Type B pancreatic cell (in vitro differentiated cells): Measurements from ENCODE around the gene UGT1A9. TPM values are rescaled to one million over a fixed set of nuclear protein-coding genes. Genes with fewer than 3 reads are reported as not detected.

Experiments used
- DNase-seq: peaks from one replicate; pipeline ENCODE4 v3.0.0; 2021; ENCODE audit warnings: mixed read lengths; ENCODE audit not compliant: unreplicated experiment; ENCODE audit errors: extremely low spot score
- H3K27ac Mint-ChIP-seq: 2 replicates; pipeline ENCODE4 v1.8.0; 2021; ENCODE audit warnings: mild to moderate bottlenecking, mixed read lengths
- H3K27me3 Mint-ChIP-seq: 2 replicates; pipeline ENCODE4 v1.8.0; 2021; ENCODE audit warnings: mixed read lengths
- H3K36me3 Mint-ChIP-seq: 2 replicates; pipeline ENCODE4 v1.8.0; 2021; ENCODE audit warnings: mixed read lengths
- H3K4me1 Mint-ChIP-seq: one replicate; pipeline ENCODE4 v1.8.0; 2021; ENCODE audit warnings: mixed read lengths; ENCODE audit not compliant: unreplicated experiment
- H3K4me3 Mint-ChIP-seq: 2 replicates; pipeline ENCODE4 v1.8.0; 2021; ENCODE audit warnings: mild to moderate bottlenecking, mixed read lengths
- H3K9me3 Mint-ChIP-seq: 2 replicates; pipeline ENCODE4 v1.8.0; 2021; ENCODE audit warnings: mixed read lengths
- CTCF ChIP-seq: fragments of 200-600 bp; sonication (generic); conservative IDR thresholded peaks from 2 replicates; pipeline ENCODE4 v1.5.0; 2021; ENCODE audit warnings: antibody characterized with exemption, mild to moderate bottlenecking
- total RNA-seq: library from RNA; stranded (reverse); gene quantifications from 2 replicates; pipeline ENCODE4 v1.2.1, GENCODE V29; 2021; ENCODE audit warnings: low replicate concordance

Gene UGT1A9
- total RNA-seq, 1 donor from 2014 or later = not detected

GRCh38 chr2:233656443-233656842, 15.3 kb upstream of the UGT1A9 start:
- Mint-ChIP-seq H3K27ac (no peak overlapping the region), H3K4me3 (no peak overlapping the region)

GRCh38 chr2:233658610-233659009, 13.1 kb upstream of the UGT1A9 start:
- H3K27me3 Mint-ChIP-seq = peaks cover 33% of the 10 kb centered on the region
- no peak overlapping the region for H3K4me3 Mint-ChIP-seq
- no peak for DNase-seq
- TF ChIP-seq CTCF = no peak
- no peaks in the 10 kb centered on the region for H3K4me1 Mint-ChIP-seq
- H3K27ac Mint-ChIP-seq = no peak overlapping the region
- no peaks in the 10 kb centered on the region for H3K9me3 Mint-ChIP-seq
- no peaks in the 10 kb centered on the region for H3K36me3 Mint-ChIP-seq

More at GRCh38 chr2:233656443-233656842, 15.3 kb upstream of the UGT1A9 start:
- no peaks in the 10 kb centered on the region for H3K9me3 Mint-ChIP-seq
- H3K4me1 Mint-ChIP-seq = no peaks in the 10 kb centered on the region
- peaks cover 38% of the 10 kb centered on the region for H3K27me3 Mint-ChIP-seq
- TF ChIP-seq CTCF = no peak
- no peak for DNase-seq
- no peaks in the 10 kb centered on the region for H3K36me3 Mint-ChIP-seq

GRCh38 chr2:233663911-233664310, 7.8 kb upstream of the UGT1A9 start:
- no peak overlapping the region for H3K4me3 Mint-ChIP-seq
- no peak for TF ChIP-seq CTCF
- peaks cover 25% of the 10 kb centered on the region for H3K27me3 Mint-ChIP-seq
- H3K36me3 Mint-ChIP-seq = no peaks in the 10 kb centered on the region
- H3K27ac Mint-ChIP-seq = no peak overlapping the region
- H3K4me1 Mint-ChIP-seq = no peaks in the 10 kb centered on the region
- DNase-seq = no peak
- no peaks in the 10 kb centered on the region for H3K9me3 Mint-ChIP-seq

GRCh38 chr2:233668605-233669260, 3.0 kb upstream of the UGT1A9 start:
- no peak overlapping the region for H3K27ac Mint-ChIP-seq
- H3K9me3 Mint-ChIP-seq = no peaks in the 10 kb centered on the region
- H3K4me1 Mint-ChIP-seq = no peaks in the 10 kb centered on the region
- no peak for DNase-seq
- no peaks in the 10 kb centered on the region for H3K36me3 Mint-ChIP-seq
- no peak for TF ChIP-seq CTCF
- H3K27me3 Mint-ChIP-seq = peaks cover 10% of the 10 kb centered on the region
- H3K4me3 Mint-ChIP-seq = no peak overlapping the region

- DNase-seq = no peak
- no peak overlapping the region for H3K4me3 Mint-ChIP-seq
- H3K36me3 Mint-ChIP-seq = no peaks in the 10 kb centered on the region
- H3K9me3 Mint-ChIP-seq = no peaks in the 10 kb centered on the region
- H3K27ac Mint-ChIP-seq = no peak overlapping the region
- no peaks in the 10 kb centered on the region for H3K4me1 Mint-ChIP-seq
- no peak for TF ChIP-seq CTCF
- H3K27me3 Mint-ChIP-seq = peaks cover 11% of the 10 kb centered on the region
These were observed 1.2 kb downstream of the UGT1A9 start for GRCh38 chr2:233672886-233673285.
